GM12878 (cell line): Measurements from ENCODE around the gene ANKRD6. TPM values are rescaled to one million over a fixed set of nuclear protein-coding genes. Genes with fewer than 3 reads are reported as not detected.

Experiments used
- ATAC-seq: fragments of 200-7000 bp; cut with Tn5 transposase; 3 replicates; pipeline ENCODE4 v1.9.1; 2020; ENCODE audit warnings: mild to moderate bottlenecking, moderate library complexity
- BruUV-seq: library from RNA; stranded (reverse); fragments of 400-500 nt; replicated peaks from 2 replicates; lab custom pipeline; 2021; lab: Mats Ljungman, UMichigan
- CTCF ChIA-PET: fragments of 300-600 bp; sonication (Branson Sonifier 250); formaldehyde crosslinking; extraction: SDS; loops from one replicate; lab custom pipeline; 2021; ENCODE audit warnings: inconsistent platforms; lab: Yijun Ruan, JAX
- POLR2A ChIA-PET: fragments of 350-600 bp; formaldehyde crosslinking; extraction: SDS; loops from one replicate; lab custom pipeline; 2021; ENCODE audit warnings: inconsistent platforms; lab: Charles Lee
- RAD21 ChIA-PET: fragments of 300-600 bp; sonication (Branson Sonifier 250); formaldehyde crosslinking; loops from one replicate; lab custom pipeline; 2023; ENCODE audit warnings: antibody characterized with exemption; ENCODE audit not compliant: unreplicated experiment; lab: Charles Lee
- SMC1A ChIA-PET: fragments of 300-600 bp; sonication (Branson Sonifier 250); formaldehyde crosslinking; loops from one replicate; lab custom pipeline; 2023; ENCODE audit not compliant: unreplicated experiment, uncharacterized antibody; lab: Charles Lee
- DNase-seq: peaks from one replicate; pipeline ENCODE4 v3.0.0-alpha.2; 2011; ENCODE audit warnings: low read depth, low spot score
- FAIRE-seq: peaks from 3 replicates; lab custom pipeline; 2011; peaks lifted over from hg19 to GRCh38; lab: Jason Lieb, UNC
- H2AFZ ChIP-seq: 2 replicates; pipeline ENCODE4 v1.6.0; 2011; ENCODE audit warnings: low read depth, low read length, control low read depth; ENCODE audit not compliant: control insufficient read depth
- H3K27ac ChIP-seq: 2 replicates; pipeline ENCODE4 v1.5.1; 2011; ENCODE audit warnings: control low read depth; ENCODE audit not compliant: control insufficient read depth, insufficient read depth
- H3K27me3 ChIP-seq, 2 experiments: replicated peaks in 1 of 2; 2 replicates each; pipeline versions ENCODE4 v1.6.0 to v1.6.1; 2011; ENCODE audit warnings: low read length in 1 of 2; ENCODE audit not compliant: control insufficient read depth in 2 of 2, insufficient read depth in 2 of 2
- H3K36me3 ChIP-seq, 2 experiments: 2 replicates each; pipeline ENCODE4 v1.5.1; 2011; ENCODE audit warnings: low read length in 1 of 2; ENCODE audit not compliant: control insufficient read depth in 2 of 2, insufficient read depth in 2 of 2
- H3K4me1 ChIP-seq: 2 replicates; pipeline ENCODE4 v1.6.1; 2011; ENCODE audit warnings: mild to moderate bottlenecking, low read length, moderate library complexity, mixed read lengths; ENCODE audit not compliant: control insufficient read depth, insufficient read depth
- H3K4me2 ChIP-seq: 2 replicates; pipeline ENCODE4 v1.6.0; 2011; ENCODE audit warnings: control low read depth; ENCODE audit not compliant: control insufficient read depth, insufficient read depth
- H3K4me3 ChIP-seq: fragments of 200-600 bp; sonication (generic); 2 replicates; pipeline ENCODE4 v1.5.1; 2016
- H3K79me2 ChIP-seq: 2 replicates; pipeline ENCODE4 v1.6.0; 2011; ENCODE audit warnings: low read length; ENCODE audit not compliant: control insufficient read depth, insufficient read depth
- H3K9ac ChIP-seq: 2 replicates; pipeline ENCODE4 v1.8.0; 2011; ENCODE audit warnings: low read length, control low read depth, mixed read lengths; ENCODE audit not compliant: control insufficient read depth, insufficient read depth
- H3K9me3 ChIP-seq: replicated peaks from 3 replicates; pipeline ENCODE4 v1.5.1; 2011; ENCODE audit warnings: mild to moderate bottlenecking, low read length; ENCODE audit not compliant: control insufficient read depth, insufficient read depth
- H4K20me1 ChIP-seq: 2 replicates; pipeline ENCODE4 v1.6.0; 2011; ENCODE audit not compliant: control insufficient read depth, insufficient read depth
- BMI1 ChIP-seq: fragments of 450-650 bp; IDR thresholded peaks from 2 replicates; pipeline ENCODE4 v1.6.1; 2016; ENCODE audit warnings: mild to moderate bottlenecking, moderate library complexity, borderline replicate concordance
- CEBPZ ChIP-seq: fragments of 150-350 bp; IDR thresholded peaks from 2 replicates; pipeline ENCODE4 v1.6.1; 2016; ENCODE audit warnings: low read depth, low read length
- E4F1 ChIP-seq: fragments of 450-650 bp; IDR thresholded peaks from 2 replicates; pipeline ENCODE4 v1.6.1; 2018; ENCODE audit warnings: borderline replicate concordance, mild to moderate bottlenecking; ENCODE audit not compliant: partially characterized antibody
- HDAC2 ChIP-seq: fragments of 200-600 bp; sonication (generic); IDR thresholded peaks from 2 replicates; pipeline ENCODE4 v1.6.1; 2017
- HDAC6 ChIP-seq: fragments of 200-600 bp; sonication (generic); IDR thresholded peaks from one replicate; pipeline ENCODE4 v1.8.0; 2017; ENCODE audit warnings: antibody characterized with exemption; ENCODE audit not compliant: unreplicated experiment
- HDGF ChIP-seq: fragments of 450-650 bp; IDR thresholded peaks from 2 replicates; pipeline ENCODE4 v1.6.1; 2016; ENCODE audit warnings: antibody characterized with exemption
- MEF2B ChIP-seq: fragments of 450-650 bp; IDR thresholded peaks from 2 replicates; pipeline ENCODE4 v1.6.1; 2018; ENCODE audit warnings: mild to moderate bottlenecking, moderate library complexity; ENCODE audit not compliant: partially characterized antibody, poor library complexity, severe bottlenecking
- NFYA ChIP-seq: IDR thresholded peaks from 2 replicates; pipeline ENCODE4 v1.6.1; 2011; ENCODE audit warnings: low read depth, mild to moderate bottlenecking, low read length, improper control_type of control experiment, borderline replicate concordance
- NKRF ChIP-seq: fragments of 450-650 bp; conservative IDR thresholded peaks from 2 replicates; pipeline ENCODE4 v1.6.1; 2017; ENCODE audit warnings: mild to moderate bottlenecking, moderate library complexity
- NR2C2 ChIP-seq: IDR thresholded peaks from 2 replicates; pipeline ENCODE4 v1.6.1; 2011; ENCODE audit warnings: borderline replicate concordance, low read depth; ENCODE audit not compliant: control insufficient read depth, insufficient read length
- RB1 ChIP-seq: fragments of 450-650 bp; formaldehyde crosslinking; IDR thresholded peaks from 2 replicates; pipeline ENCODE4 v1.6.1; 2017; ENCODE audit warnings: mild to moderate bottlenecking, borderline replicate concordance
- RELA ChIP-seq: fragments of 450-650 bp; IDR thresholded peaks from 2 replicates; pipeline ENCODE4 v1.8.0; 2014; ENCODE audit warnings: borderline replicate concordance; ENCODE audit not compliant: partially characterized antibody
- STAT1 ChIP-seq: fragments of 450-650 bp; conservative IDR thresholded peaks from 2 replicates; pipeline ENCODE4 v1.6.1; 2014; ENCODE audit warnings: antibody characterized with exemption, mild to moderate bottlenecking
- WRNIP1 ChIP-seq: IDR thresholded peaks from 2 replicates; pipeline ENCODE4 v1.6.1; 2011; ENCODE audit warnings: low read depth, low read length, improper control_type of control experiment, borderline replicate concordance
- ZZZ3 ChIP-seq: IDR thresholded peaks from 2 replicates; pipeline ENCODE4 v1.6.1; 2011; ENCODE audit warnings: low read depth; ENCODE audit not compliant: control insufficient read depth, insufficient read length
- in situ Hi-C: fragments of 300-500 bp; cut with MboI; formaldehyde crosslinking; loops from 9 replicates; pipeline ENCODE4 v1.14.3; 2018; ENCODE audit warnings: mixed read lengths
- intact Hi-C: fragments of 100-400 bp; cut with micrococcal nuclease; formaldehyde crosslinking; loops from one replicate; pipeline ENCODE4 v1.14.2; 2022; ENCODE audit not compliant: unreplicated experiment
- polyA plus RNA-seq, 11 experiments: library from polyadenylated mRNA; depleted of rRNA in 4 of 11; unstranded in 6 of 11; stranded (reverse) in 5 of 11; fragments of >200 nt; fragmentation: Nextera tagmentation in 4 of 11; fragmentation: Illumina TruSeq in 1 of 11; extraction: Ambion mirVana in 4 of 11; extraction: Trizol in 1 of 11; gene quantifications; 1 replicate in 1 of 11; 2 replicates in 10 of 11; pipeline versions ENCODE4 v1.2.1 to v1.2.3, GENCODE V29; 2011 to 2016; ENCODE audit warnings: inconsistent platforms in 2 of 11, missing spikeins in 2 of 11, low read depth in 1 of 11
- total RNA-seq, 4 experiments: library from RNA; depleted of rRNA in 3 of 4; stranded (reverse); fragments of >200 nt in 3 of 4; fragmentation: Illumina TruSeq in 1 of 4; extraction: Trizol in 1 of 4; gene quantifications; 2 replicates each; pipeline versions ENCODE4 v1.2.1 to v1.2.3, GENCODE V29; 2013 to 2021

The ANKRD6 gene
- total and polyA plus RNA-seq, 10 of the 15 experiments (the other 5 are each of a cell fraction or from before 2014, with no cell fraction given), result 0.03 to 0.90 (median 0.38) TPM

GRCh38 chr6:89520736-89521135 lies 87.8 kb downstream of the ANKRD6 start:
- no peak overlapping the region for H3K4me3 ChIP-seq
- ChIA-PET POLR2A (no interaction called here), SMC1A (interaction anchor here (0.8 to 1.5 kb wide), 2 partner anchors 88 to 92 kb away, joined by 3 read pairs; no protein-coding TSS in a partner anchor), CTCF (interaction anchor here (0.6 kb wide), 1 partner anchor 155 kb away, joined by 3 read pairs; no protein-coding TSS in a partner anchor), RAD21 (no interaction called here)
- H3K9me3 ChIP-seq, result no peaks in the 10 kb centered on the region
- BruUV-seq, result no TSS peak
- H3K4me2 ChIP-seq, result no peak overlapping the region
- in situ Hi-C loops (no loop called here), intact Hi-C loops (no loop called here)
- no peaks in the 10 kb centered on the region for H3K4me1 ChIP-seq
- no peak overlapping the region for H3K9ac ChIP-seq
- no peak overlapping the region for H3K27ac ChIP-seq
- no peak for DNase-seq
- TF ChIP-seq MEF2B, result no peak
- TF ChIP-seq HDGF, result no peak
- TF ChIP-seq BMI1, result no peak
- no peak for TF ChIP-seq CEBPZ
- TF ChIP-seq NKRF, result no peak
- no peak for TF ChIP-seq WRNIP1
- TF ChIP-seq RB1, result no peak
- TF ChIP-seq STAT1, result no peak
- no peak for TF ChIP-seq HDAC2
- no peak for TF ChIP-seq RELA
- TF ChIP-seq NR2C2, result no peak
- TF ChIP-seq NFYA, result no peak
- no peak for TF ChIP-seq ZZZ3
- TF ChIP-seq E4F1, result no peak
- no peak for TF ChIP-seq HDAC6
- no peaks in the 10 kb centered on the region for H3K36me3 ChIP-seq
- no peak for FAIRE-seq
- H3K27me3 ChIP-seq, result no peaks in the 10 kb centered on the region
- H4K20me1 ChIP-seq, result no peaks in the 10 kb centered on the region
- H3K79me2 ChIP-seq, result no peaks in the 10 kb centered on the region
- ATAC-seq, result no peak
- no peak overlapping the region for H2AFZ ChIP-seq
